WTC11 (cell line): Measurements from ENCODE around the gene MASP1. TPM values are rescaled to one million over a fixed set of nuclear protein-coding genes. Genes with fewer than 3 reads are reported as not detected.

ENCODE experiments used
- ATAC-seq: fragments of 200-7000 bp; cut with Tn5 transposase; 2 replicates; pipeline ENCODE4 v1.10.0; 2021; ENCODE audit warnings: mild to moderate bottlenecking, moderate library complexity
- CTCF ChIA-PET: fragments of 300-600 bp; sonication (Branson Sonifier 250); formaldehyde crosslinking; loops from one replicate; lab custom pipeline; 2021; ENCODE audit warnings: antibody characterized with exemption; lab: Charles Lee
- POLR2A ChIA-PET: fragments of 350-600 bp; sonication (Branson Sonifier 250); formaldehyde crosslinking; loops from one replicate; lab custom pipeline; 2021; ENCODE audit warnings: antibody characterized with exemption; lab: Charles Lee
- DNase-seq: peaks from one replicate; pipeline ENCODE4 v3.0.0; 2021; ENCODE audit warnings: low spot score
- H3K27ac Mint-ChIP-seq: 2 replicates; pipeline ENCODE4 v1.8.0; 2021; ENCODE audit warnings: mixed read lengths
- H3K27me3 Mint-ChIP-seq: 2 replicates; pipeline ENCODE4 v1.8.0; 2021; ENCODE audit warnings: low read depth, mild to moderate bottlenecking, moderate library complexity, mixed read lengths
- H3K36me3 Mint-ChIP-seq: 2 replicates; pipeline ENCODE4 v1.8.0; 2021; ENCODE audit warnings: mixed read lengths
- H3K4me1 Mint-ChIP-seq: 2 replicates; pipeline ENCODE4 v1.8.0; 2022; ENCODE audit warnings: mixed read lengths
- H3K4me3 Mint-ChIP-seq: 2 replicates; pipeline ENCODE4 v1.8.0; 2021; ENCODE audit warnings: mild to moderate bottlenecking, moderate library complexity, mixed read lengths
- H3K9me3 Mint-ChIP-seq: 2 replicates; pipeline ENCODE4 v1.8.0; 2021; ENCODE audit warnings: mixed read lengths
- ARID4B ChIP-seq: sonication (generic); formaldehyde crosslinking; IDR thresholded peaks from 2 replicates; pipeline ENCODE4 v1.8.0; 2023; ENCODE audit warnings: missing genetic modification reagents, mild to moderate bottlenecking, borderline replicate concordance
- CBFB ChIP-seq: sonication (generic); formaldehyde crosslinking; IDR thresholded peaks from 2 replicates; pipeline ENCODE4 v1.8.1; 2022; ENCODE audit warnings: mild to moderate bottlenecking, low read depth, missing genetic modification reagents
- ELF4 ChIP-seq: sonication (generic); formaldehyde crosslinking; IDR thresholded peaks from 2 replicates; pipeline ENCODE4 v1.8.1; 2022; ENCODE audit warnings: low read depth, mild to moderate bottlenecking, moderate library complexity, missing genetic modification reagents
- HMGA2 ChIP-seq: fragments of 250-450 bp; sonication (Bioruptor Pico); IDR thresholded peaks from 2 replicates; pipeline ENCODE4 v1.4.0; 2021; ENCODE audit warnings: mild to moderate bottlenecking, moderate library complexity
- IRF1 ChIP-seq: sonication (generic); formaldehyde crosslinking; IDR thresholded peaks from 2 replicates; pipeline ENCODE4 v1.8.0; 2023; ENCODE audit warnings: missing genetic modification reagents
- NFATC4 ChIP-seq: fragments of 250-450 bp; sonication (Bioruptor Pico); IDR thresholded peaks from 2 replicates; pipeline ENCODE4 v1.9.0; 2021; ENCODE audit warnings: mild to moderate bottlenecking
- OVOL2 ChIP-seq: fragments of 250-450 bp; sonication (Bioruptor Pico); IDR thresholded peaks from 2 replicates; pipeline ENCODE4 v1.9.0; 2021; ENCODE audit warnings: mild to moderate bottlenecking, borderline replicate concordance
- RELA ChIP-seq: sonication (generic); formaldehyde crosslinking; IDR thresholded peaks from 2 replicates; pipeline ENCODE4 v1.8.1; 2022; ENCODE audit warnings: missing genetic modification reagents, mild to moderate bottlenecking, borderline replicate concordance
- SMAD3 ChIP-seq: sonication (generic); formaldehyde crosslinking; IDR thresholded peaks from 2 replicates; pipeline ENCODE4 v1.8.0; 2022; ENCODE audit warnings: missing genetic modification reagents, mild to moderate bottlenecking, borderline replicate concordance
- SMAD4 ChIP-seq: sonication (generic); formaldehyde crosslinking; IDR thresholded peaks from 2 replicates; pipeline ENCODE4 v1.8.0; 2022; ENCODE audit warnings: mild to moderate bottlenecking, missing genetic modification reagents
- ZNF317 ChIP-seq: sonication (generic); formaldehyde crosslinking; IDR thresholded peaks from 2 replicates; pipeline ENCODE4 v1.8.1; 2023; ENCODE audit warnings: low read depth, mild to moderate bottlenecking, moderate library complexity, missing genetic modification reagents, borderline replicate concordance
- ZNF423 ChIP-seq: fragments of 250-450 bp; sonication (Bioruptor Pico); IDR thresholded peaks from 2 replicates; pipeline ENCODE4 v2.1.2; 2022; ENCODE audit warnings: mild to moderate bottlenecking, moderate library complexity
- ZNF671 ChIP-seq: fragments of 250-450 bp; sonication (Bioruptor Pico); IDR thresholded peaks from 2 replicates; pipeline ENCODE4 v1.8.0; 2021; ENCODE audit warnings: mild to moderate bottlenecking
- total RNA-seq: library from RNA; stranded (reverse); gene quantifications from 3 replicates; pipeline ENCODE4 v1.2.3, GENCODE V29; 2021
- TF ChIP-seq, protein P1 (sequence below): fragments of 250-450 bp; sonication (Bioruptor Pico); IDR thresholded peaks from 2 replicates; pipeline ENCODE4 v1.9.0; 2021; ENCODE audit warnings: mild to moderate bottlenecking
- TF ChIP-seq, protein P2 (sequence below): sonication (generic); formaldehyde crosslinking; IDR thresholded peaks from 2 replicates; pipeline ENCODE4 v1.8.1; 2023; ENCODE audit warnings: mild to moderate bottlenecking, missing genetic modification reagents, moderate library complexity
- TF ChIP-seq, protein P3 (sequence below): sonication (generic); formaldehyde crosslinking; IDR thresholded peaks from 2 replicates; pipeline ENCODE4 v1.8.0; 2022; ENCODE audit warnings: mild to moderate bottlenecking, missing genetic modification reagents
- TF ChIP-seq, protein P4 (sequence below): sonication (generic); formaldehyde crosslinking; IDR thresholded peaks from 2 replicates; pipeline ENCODE4 v1.8.0; 2022; ENCODE audit warnings: missing genetic modification reagents

Gene MASP1
- total RNA-seq, 1 experiment from 2014 or later, result 2.2 TPM

GRCh38 chr3:187277129-187277462, 14.4 kb downstream of the MASP1 start:
- no peak overlapping the region for H3K4me3 Mint-ChIP-seq
- CTCF ChIA-PET, result interaction anchor here (0.5 to 5.3 kb wide), 6 partner anchors 9 to 409 kb away, joined by 3 to 35 read pairs (median 5); no protein-coding TSS in a partner anchor

More at GRCh38 chr3:187277129-187277462, 14.4 kb downstream of the MASP1 start:
- H3K4me1 Mint-ChIP-seq, result peaks cover 34% of the 10 kb centered on the region
- no peak overlapping the region for H3K27ac Mint-ChIP-seq
- DNase-seq (no peak), ATAC-seq (no peak)
- POLR2A ChIA-PET, result no interaction called here
- H3K9me3 Mint-ChIP-seq, result no peaks in the 10 kb centered on the region
- TF ChIP-seq NFATC4 (CRISPR knock-in tag) (no peak), ARID4B (CRISPR knock-in tag) (no peak), ELF4 (no peak), RELA (CRISPR knock-in tag) (no peak), OVOL2 (no peak), ZNF671 (no peak), SMAD3 (no peak), IRF1 (no peak), HMGA2 (CRISPR knock-in tag) (no peak), CBFB (no peak), ZNF317 (CRISPR knock-in tag) (no peak), ZNF423 (CRISPR knock-in tag) (no peak), SMAD4 (CRISPR knock-in tag) (no peak)
- TF ChIP-seq, protein P1, sequence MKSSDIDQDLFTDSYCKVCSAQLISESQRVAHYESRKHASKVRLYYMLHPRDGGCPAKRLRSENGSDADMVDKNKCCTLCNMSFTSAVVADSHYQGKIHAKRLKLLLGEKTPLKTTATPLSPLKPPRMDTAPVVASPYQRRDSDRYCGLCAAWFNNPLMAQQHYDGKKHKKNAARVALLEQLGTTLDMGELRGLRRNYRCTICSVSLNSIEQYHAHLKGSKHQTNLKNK (CRISPR knock-in tag), result no peak
- TF ChIP-seq, protein P2, sequence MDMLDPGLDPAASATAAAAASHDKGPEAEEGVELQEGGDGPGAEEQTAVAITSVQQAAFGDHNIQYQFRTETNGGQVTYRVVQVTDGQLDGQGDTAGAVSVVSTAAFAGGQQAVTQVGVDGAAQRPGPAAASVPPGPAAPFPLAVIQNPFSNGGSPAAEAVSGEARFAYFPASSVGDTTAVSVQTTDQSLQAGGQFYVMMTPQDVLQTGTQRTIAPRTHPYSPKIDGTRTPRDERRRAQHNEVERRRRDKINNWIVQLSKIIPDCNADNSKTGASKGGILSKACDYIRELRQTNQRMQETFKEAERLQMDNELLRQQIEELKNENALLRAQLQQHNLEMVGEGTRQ (CRISPR knock-in tag), result no peak
- TF ChIP-seq, protein P3, sequence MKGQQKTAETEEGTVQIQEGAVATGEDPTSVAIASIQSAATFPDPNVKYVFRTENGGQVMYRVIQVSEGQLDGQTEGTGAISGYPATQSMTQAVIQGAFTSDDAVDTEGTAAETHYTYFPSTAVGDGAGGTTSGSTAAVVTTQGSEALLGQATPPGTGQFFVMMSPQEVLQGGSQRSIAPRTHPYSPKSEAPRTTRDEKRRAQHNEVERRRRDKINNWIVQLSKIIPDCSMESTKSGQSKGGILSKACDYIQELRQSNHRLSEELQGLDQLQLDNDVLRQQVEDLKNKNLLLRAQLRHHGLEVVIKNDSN (CRISPR knock-in tag), result no peak
- TF ChIP-seq, protein P4, sequence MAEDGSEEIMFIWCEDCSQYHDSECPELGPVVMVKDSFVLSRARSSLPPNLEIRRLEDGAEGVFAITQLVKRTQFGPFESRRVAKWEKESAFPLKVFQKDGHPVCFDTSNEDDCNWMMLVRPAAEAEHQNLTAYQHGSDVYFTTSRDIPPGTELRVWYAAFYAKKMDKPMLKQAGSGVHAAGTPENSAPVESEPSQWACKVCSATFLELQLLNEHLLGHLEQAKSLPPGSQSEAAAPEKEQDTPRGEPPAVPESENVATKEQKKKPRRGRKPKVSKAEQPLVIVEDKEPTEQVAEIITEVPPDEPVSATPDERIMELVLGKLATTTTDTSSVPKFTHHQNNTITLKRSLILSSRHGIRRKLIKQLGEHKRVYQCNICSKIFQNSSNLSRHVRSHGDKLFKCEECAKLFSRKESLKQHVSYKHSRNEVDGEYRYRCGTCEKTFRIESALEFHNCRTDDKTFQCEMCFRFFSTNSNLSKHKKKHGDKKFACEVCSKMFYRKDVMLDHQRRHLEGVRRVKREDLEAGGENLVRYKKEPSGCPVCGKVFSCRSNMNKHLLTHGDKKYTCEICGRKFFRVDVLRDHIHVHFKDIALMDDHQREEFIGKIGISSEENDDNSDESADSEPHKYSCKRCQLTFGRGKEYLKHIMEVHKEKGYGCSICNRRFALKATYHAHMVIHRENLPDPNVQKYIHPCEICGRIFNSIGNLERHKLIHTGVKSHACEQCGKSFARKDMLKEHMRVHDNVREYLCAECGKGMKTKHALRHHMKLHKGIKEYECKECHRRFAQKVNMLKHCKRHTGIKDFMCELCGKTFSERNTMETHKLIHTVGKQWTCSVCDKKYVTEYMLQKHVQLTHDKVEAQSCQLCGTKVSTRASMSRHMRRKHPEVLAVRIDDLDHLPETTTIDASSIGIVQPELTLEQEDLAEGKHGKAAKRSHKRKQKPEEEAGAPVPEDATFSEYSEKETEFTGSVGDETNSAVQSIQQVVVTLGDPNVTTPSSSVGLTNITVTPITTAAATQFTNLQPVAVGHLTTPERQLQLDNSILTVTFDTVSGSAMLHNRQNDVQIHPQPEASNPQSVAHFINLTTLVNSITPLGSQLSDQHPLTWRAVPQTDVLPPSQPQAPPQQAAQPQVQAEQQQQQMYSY (CRISPR knock-in tag), result no peak
- H3K27me3 Mint-ChIP-seq, result no peaks in the 10 kb centered on the region
- H3K36me3 Mint-ChIP-seq, result no peaks in the 10 kb centered on the region
